Activated CD4-positive, alpha-beta T cell treated with anti-CD3 and anti-CD28 coated beads, Interleukin-2, amount 50 U/mL, for 16 hours (primary cell): ENCODE data around the gene ADGRA1.
"Not testable (repeated sequence)": the region's sequence is repeated elsewhere in the genome, so short reads cannot be mapped to it uniquely, and the experiment has no call there.

Source experiments
- DNase-seq: peaks from one replicate; pipeline ENCODE4 v3.0.0-alpha.2; 2020

ADGRA1 gene

DNA sequence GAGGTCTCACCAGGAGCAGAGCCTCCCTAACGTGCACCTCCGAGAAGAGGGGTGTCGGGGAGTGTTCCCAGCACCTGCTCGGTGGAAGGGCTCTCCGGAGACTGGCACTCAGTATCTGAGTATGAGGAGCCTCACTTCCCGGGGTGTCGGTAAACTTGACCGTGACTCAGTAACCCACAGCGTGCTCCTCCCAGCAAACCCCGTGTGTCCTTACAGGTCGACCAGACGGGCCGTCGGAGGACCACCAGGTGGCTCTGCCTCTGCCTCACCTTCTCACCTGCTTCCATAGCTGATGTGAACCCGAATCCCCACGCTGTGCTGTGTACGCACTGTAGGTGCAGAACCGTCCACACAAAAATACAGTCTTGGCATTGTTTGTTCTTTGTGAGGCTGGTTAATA is 43.3 kb downstream of the ADGRA1 start:
- no peak for DNase-seq

- no peak for DNase-seq
These were observed 44.2 kb downstream of the ADGRA1 start for GRCh38 chr10:133131734-133132472.

GRCh38 chr10:133132473-133133291 is 45.0 kb downstream of the ADGRA1 start:
- DNase-seq, result no peak

DNA sequence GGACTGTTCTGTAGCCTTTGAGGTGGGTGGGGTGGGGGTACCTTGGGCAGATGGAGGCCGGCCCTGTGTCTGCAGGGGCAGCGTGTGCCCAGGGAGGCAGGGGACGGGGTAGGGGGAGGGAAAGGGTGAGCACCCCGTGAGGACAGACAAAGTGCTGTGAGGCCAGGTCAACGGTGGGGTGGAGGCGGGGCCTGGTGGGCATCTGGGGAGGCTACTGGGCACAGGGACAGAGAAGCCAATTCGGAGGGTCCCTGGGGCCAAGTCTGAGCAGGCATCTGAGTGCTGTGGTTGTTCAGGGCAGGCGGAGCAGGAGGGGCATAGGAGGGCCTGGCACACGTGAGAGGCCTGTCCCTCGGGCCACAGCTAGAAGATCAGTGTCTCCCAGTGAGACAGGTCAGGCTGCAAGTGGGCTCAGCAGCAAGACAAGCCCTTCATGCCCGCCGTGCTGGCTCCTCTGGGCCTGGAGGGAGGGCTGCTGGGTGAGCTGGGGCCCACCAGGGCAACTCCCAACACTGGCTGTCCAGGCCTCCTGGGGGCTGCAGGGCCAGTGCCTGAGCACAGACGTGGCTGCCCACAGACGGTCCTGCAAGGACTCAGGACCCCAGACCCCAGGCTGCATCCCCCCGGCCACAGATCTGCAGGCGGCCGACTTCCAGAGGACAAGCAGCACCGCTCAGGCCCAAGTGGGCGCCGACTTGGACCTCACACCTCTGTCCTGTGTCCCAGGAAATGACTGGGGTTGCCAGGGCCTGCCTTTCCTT is 45.9 kb downstream of the ADGRA1 start:
- no peak for DNase-seq

GRCh38 chr10:133134411-133135115 is 46.8 kb downstream of the ADGRA1 start:
- no peak for DNase-seq

DNA sequence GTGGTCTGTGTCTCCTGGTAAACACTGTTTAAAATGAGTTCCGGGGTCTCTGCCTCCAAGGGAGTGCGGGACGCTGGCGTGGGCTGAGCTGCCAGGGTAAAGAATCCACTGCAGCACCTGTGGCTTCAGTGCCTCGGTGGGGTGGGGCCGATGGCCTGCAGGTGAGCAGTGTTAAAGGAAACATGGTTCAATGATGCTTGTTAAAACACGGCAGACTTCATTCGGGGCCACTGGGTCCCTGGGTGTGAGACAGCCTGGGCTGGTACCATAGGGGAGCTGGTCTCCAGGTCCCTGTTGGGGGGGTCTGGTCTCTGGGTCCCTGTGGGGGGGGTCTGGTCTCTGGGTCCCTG is 47.4 kb downstream of the ADGRA1 start:
- DNase-seq, result no peak

DNA sequence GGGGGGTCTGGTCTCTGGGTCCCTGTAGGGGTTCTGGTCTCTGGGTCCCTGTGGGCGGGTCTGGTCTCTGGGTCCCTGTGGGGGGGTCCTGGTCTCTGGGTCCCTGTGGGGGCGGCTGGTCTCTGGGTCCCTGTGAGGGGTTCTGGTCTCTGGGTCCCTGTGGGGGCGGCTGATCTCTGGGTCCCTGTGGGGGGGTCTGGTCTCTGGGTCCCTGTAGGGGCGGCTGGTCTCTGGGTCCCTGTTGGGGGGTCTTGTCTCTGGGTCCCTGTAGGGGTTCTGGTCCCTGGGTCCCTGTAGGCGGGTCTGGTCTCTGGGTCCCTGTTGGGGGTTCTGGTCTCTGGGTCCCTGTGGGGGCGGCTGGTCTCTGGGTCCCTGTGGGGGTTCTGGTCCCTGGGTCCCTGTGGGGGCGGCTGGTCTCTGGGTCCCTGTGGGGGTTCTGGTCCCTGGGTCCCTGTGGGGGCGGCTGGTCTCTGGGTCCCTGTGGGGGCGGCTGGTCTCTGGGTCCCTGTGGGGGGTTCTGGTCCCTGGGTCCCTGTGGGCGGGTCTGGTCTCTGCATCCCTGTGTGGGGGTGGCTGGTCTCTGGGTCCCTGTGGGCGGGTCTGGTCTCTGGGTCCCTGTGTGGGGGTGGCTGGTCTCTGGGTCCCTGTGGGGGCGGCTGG is 49.9 kb downstream of the ADGRA1 start:
- not testable (repeated sequence) for DNase-seq

- no peak for DNase-seq
These were observed 51.9 kb downstream of the ADGRA1 start for GRCh38 chr10:133139551-133140065.

GRCh38 chr10:133140417-133141143 is 52.9 kb downstream of the ADGRA1 start:
- DNase-seq, result no peak

DNA sequence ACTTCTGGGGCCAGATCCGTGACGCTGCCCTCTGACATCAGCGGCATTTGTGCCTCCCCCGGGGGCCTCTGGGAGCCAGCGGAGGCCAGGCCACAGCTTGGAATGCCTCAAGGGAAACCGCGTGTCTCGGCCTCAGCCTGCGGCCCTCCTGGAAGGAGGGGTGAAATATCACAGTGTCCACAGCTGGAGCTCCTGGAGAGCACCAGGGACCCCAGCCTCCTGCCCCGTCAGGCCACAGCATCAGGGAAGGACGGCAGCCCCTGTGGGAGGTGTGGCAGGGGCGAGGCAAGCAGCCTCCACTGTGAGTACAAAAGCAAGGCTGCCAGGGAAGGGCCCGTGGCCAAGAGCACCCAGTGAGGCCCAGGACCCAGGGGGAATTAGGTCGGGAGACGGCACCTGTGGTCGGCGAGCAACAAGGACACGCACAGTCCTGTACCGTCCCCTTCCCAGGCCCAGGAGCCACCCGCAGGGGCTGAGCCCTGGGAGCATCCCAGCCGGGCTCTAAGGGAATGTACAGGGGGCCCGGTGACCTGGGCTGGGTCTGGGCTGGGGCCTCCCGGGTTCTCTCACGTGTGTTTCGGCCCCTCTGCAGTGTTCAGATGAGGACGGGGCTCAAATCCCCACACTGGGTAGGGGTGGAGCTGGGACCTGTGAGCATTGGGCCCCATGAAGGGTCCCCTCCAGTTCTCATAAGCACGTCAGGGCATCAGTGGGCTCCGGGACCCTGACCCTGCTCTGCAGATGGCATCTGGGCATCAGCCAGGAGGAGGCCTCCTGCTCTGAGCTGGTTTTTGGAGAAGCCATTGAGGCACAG is 53.6 kb downstream of the ADGRA1 start:
- DNase-seq, result no peak

- DNase-seq, result no peak
These were observed 54.2 kb downstream of the ADGRA1 start for GRCh38 chr10:133141958-133142340.

GRCh38 chr10:133142523-133143199 is 54.9 kb downstream of the ADGRA1 start:
- no peak for DNase-seq

GRCh38 chr10:133143200-133143533 is 55.4 kb downstream of the ADGRA1 start:
- DNase-seq, result no peak

DNA sequence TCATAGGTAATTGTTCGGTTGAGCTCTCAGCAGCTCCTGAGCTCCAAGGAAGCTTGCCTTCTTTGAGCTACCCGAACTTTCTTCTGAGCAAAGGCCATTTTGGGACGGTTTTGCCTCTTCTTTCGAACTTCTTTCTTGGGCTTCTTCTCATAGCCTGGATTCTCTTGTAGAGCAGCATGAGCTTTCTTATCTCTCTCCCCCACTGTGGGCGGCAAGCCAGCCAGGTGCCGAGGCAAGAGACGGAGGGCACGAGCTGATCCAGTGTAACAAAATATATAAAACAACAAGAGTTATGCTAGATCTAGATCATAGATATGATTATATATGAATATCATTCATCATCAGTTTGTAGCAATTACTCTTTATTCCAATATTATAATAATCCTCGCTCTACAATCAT is 55.8 kb downstream of the ADGRA1 start:
- DNase-seq, result no peak

- no peak for DNase-seq
These were observed 57.0 kb downstream of the ADGRA1 start for GRCh38 chr10:133144771-133145170.

DNA sequence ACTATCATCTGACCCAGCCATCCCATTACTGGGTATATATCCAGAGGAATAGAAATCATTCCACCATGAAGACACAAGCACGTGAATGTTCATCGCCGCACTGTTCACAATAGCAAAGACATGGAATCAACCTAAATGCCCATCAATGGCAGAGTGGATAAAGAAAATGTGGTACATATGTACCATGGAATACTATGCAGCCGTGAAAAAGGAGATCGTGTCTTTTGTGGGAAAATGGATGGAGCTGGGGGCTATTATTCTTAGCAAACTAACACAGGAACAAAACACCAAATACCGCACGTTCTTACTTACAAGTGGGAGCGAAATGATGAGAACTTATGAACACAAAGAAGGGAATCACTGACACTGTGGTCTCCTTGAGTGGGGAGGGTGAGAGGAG is 62.5 kb downstream of the ADGRA1 start:
- DNase-seq, result no peak

GRCh38 chr10:133150656-133151055 is 62.9 kb downstream of the ADGRA1 start:
- DNase-seq, result no peak

- not testable (repeated sequence) for DNase-seq
These were observed 63.3 kb downstream of the ADGRA1 start for GRCh38 chr10:133151071-133151470.

- no peak for DNase-seq
These were observed 63.8 kb downstream of the ADGRA1 start for GRCh38 chr10:133151543-133151972.

DNA sequence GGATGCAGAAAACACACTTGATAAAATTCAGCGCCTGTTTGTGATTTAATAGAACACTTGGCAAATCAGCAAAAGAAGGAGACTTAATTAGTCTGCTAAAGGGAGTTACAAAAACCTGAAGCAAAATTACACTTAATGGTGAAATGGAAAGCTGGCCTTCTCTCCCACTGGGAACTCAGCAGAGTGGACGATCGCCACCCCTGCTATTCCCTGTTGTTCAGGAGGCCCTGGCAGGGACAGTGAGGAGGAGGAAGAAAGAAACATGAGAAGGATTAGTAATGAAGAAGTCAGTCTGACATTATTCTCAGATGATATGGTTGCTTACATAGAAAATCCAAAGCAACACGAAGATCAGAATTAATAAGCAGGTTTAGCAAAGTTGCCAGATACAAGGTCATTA is 66.7 kb downstream of the ADGRA1 start:
- DNase-seq, result no peak
